Aorta (tissue), 5 donors: ENCODE measurements around the gene SLC1A2. TPM values are rescaled to one million over a fixed set of nuclear protein-coding genes. Genes with fewer than 3 reads are reported as not detected.

Experiments
- ATAC-seq: fragments of 200-7000 bp; cut with Tn5 transposase; one replicate; pipeline ENCODE4 v1.9.1; 2022; ENCODE audit warnings: moderate library complexity; ENCODE audit not compliant: low FRiP score
- DNase-seq, 2 donors: peaks; one replicate each; pipeline ENCODE4 v3.0.0-alpha.2; 2020
- H3K27ac ChIP-seq, 2 donors: one replicate each; pipeline ENCODE4 v1.5.1; 2013; ENCODE audit warnings: low read length in 2 of 2, mild to moderate bottlenecking in 2 of 2, moderate library complexity in 2 of 2, control low read depth in 1 of 2, inconsistent platforms in 1 of 2, low read depth in 1 of 2
- H3K27me3 ChIP-seq, 2 donors: one replicate each; pipeline ENCODE4 v1.6.1; 2013; ENCODE audit warnings: control low read depth in 1 of 2, low read length in 1 of 2, mild to moderate bottlenecking in 1 of 2, moderate library complexity in 1 of 2; ENCODE audit not compliant: insufficient read depth in 2 of 2, control insufficient read depth in 1 of 2
- H3K36me3 ChIP-seq, 2 donors: one replicate each; pipeline ENCODE4 v1.6.1; 2013; ENCODE audit warnings: control low read depth in 1 of 2, low read length in 1 of 2, mild to moderate bottlenecking in 1 of 2; ENCODE audit not compliant: insufficient read depth in 2 of 2, control insufficient read depth in 1 of 2
- H3K4me1 ChIP-seq, 2 donors: one replicate each; pipeline ENCODE4 v1.6.1; 2013; ENCODE audit warnings: low read length in 2 of 2, control low read depth in 1 of 2, mild to moderate bottlenecking in 1 of 2, moderate library complexity in 1 of 2; ENCODE audit not compliant: insufficient read depth in 2 of 2, control insufficient read depth in 1 of 2
- H3K4me3 ChIP-seq, 2 donors: one replicate each; pipeline ENCODE4 v1.5.1; 2013; ENCODE audit warnings: low read length in 2 of 2, control low read depth in 1 of 2, mild to moderate bottlenecking in 1 of 2
- H3K9me3 ChIP-seq: one replicate; pipeline ENCODE4 v1.6.1; 2013; ENCODE audit warnings: mild to moderate bottlenecking, low read length; ENCODE audit not compliant: control insufficient read depth
- WGBS, 2 donors: extraction: QIAGEN DNeasy Blood & Tissue Kit; methylation state at CpG; one replicate each; pipeline ENCODE4 v1.1.7; 2013; 5-methylcytosine and 5-hydroxymethylcytosine counted together
- intact Hi-C, 2 donors: fragments of 100-400 bp; cut with DNase I; formaldehyde crosslinking; loops; one replicate each; pipeline versions ENCODE4 v1.14.2 to v1.15.0; 2022
- polyA plus RNA-seq, 2 donors: library from polyadenylated mRNA; stranded (reverse); fragments of 200-250 nt; gene quantifications; one replicate each; pipeline ENCODE4 v1.2.3, GENCODE V29; 2013
- total RNA-seq, 2 donors: library from RNA; stranded (reverse); fragmentation: NEBNext Ultra II Directional; extraction: Animal tissue kit (Norgen Biotek cat#: 25700); gene quantifications; one replicate each; pipeline ENCODE4 v1.2.1, GENCODE V29; 2021
- donor health status: healthy with polysubstance abuse.
- donor health status: Bipolar disorder and iron deficiency.
- donor health status: DM: no; HTN: no; CAD: no.
- donor health status: DM: no; HTN: no; CAD: no.
- donor health status: DM: yes; HTN: yes; CAD: no.

Gene SLC1A2
- total and polyA plus RNA-seq, 4 donors = 1.1 to 1.5 TPM; not detected in 2

DNA sequence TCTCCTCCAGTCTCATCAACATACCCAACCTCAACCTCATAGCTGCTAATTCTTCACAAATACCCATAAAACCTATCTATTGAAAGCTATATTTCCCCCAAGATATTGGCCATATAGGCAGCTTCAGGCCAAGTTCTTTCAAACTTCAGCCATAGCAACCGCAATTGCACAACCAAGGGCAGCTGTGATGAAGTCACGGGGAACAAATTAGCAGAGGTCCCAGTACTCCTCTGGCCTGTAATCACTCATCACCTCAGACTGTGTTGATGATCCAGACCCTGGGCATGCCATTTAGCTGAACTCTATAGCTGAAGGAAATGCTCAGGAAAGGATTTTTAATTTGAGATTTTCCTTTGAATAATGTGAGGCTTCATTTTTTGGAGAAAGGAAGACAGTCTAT is 84.1 kb downstream of the SLC1A2 start:
- H3K27me3 ChIP-seq = no peaks in the 10 kb centered on the region
- WGBS, 2 donors = 96 to 97% methylated on average over 2 of the region's 2 CpGs
- peaks cover 2% of the 10 kb centered on the region for H3K9me3 ChIP-seq
- H3K36me3 ChIP-seq = no peaks in the 10 kb centered on the region
- no peak for ATAC-seq
- no peak overlapping the region for H3K27ac ChIP-seq
- DNase-seq = no peak
- H3K4me1 ChIP-seq = peaks cover 0 to 2% of the 10 kb centered on the region in 2 donors
- H3K4me3 ChIP-seq = no peak overlapping the region
- intact Hi-C loops = no loop called here

DNA sequence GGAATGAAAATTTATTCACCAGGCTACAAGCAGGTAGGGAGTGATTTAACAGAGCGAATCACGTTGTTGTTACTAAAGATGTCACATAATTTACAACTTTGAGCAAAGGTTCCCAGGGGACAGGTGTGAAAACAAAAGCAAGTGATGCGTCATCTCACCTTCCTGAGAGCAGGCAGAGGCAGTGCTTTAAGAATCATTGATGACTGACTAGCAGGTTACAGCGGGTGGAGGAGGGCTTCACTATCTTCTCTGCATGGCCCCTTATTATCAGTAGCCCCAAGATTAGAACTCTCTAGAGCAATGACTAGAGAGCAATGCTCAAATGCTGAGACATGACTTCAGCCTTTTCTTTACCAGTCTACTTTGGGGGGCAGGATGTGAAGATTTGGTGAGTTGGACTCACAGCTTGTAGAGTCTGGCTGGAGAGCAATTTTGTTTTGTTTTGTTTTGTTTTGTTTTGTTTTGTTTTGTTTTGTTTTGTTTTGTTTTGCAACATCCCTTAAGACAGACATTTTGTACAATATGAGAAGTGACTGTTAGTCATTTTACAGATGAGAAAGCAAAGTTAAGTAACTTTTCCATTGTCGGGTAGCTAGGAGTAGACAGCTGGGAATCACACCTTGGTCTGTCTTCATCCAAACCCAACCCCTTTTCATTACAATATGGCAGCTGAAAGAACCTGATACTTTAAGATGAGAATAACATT is 84.8 kb downstream of the SLC1A2 start:
- intact Hi-C loops = no loop called here
- Histone ChIP-seq H3K36me3 (no peaks in the 10 kb centered on the region), H3K4me1 (peaks cover 0 to 2% of the 10 kb centered on the region in 2 donors), H3K9me3 (peaks cover 2% of the 10 kb centered on the region), H3K27me3 (no peaks in the 10 kb centered on the region), H3K27ac (no peak overlapping the region), H3K4me3 (no peak overlapping the region)
- ATAC-seq (no peak), DNase-seq (no peak)
- WGBS, 2 donors = 86 to 89% methylated on average over 5 of the region's 5 CpGs

DNA sequence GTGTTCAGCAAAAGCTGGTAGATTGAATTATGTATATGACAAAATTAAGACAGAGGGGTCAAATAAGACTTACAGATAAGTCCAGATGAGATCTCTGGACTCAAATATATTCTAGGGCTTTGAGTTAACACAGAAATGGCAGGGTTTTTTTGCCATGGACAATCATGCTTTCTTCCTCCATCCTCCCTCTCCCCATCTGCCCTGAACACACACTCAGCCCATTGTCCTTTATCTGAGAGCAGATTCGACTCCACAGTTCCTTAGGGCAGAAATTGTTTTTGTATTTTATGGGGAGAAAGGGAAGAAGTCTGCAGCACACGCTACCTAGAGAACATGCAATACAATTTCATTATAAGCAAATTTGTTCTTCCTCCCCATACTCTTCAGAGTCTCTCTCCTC is 86.8 kb downstream of the SLC1A2 start:
- intact Hi-C loops = no loop called here
- DNase-seq (no peak), ATAC-seq (no peak)
- H3K27ac ChIP-seq = no peak overlapping the region
- H3K4me1 ChIP-seq = peaks cover 0 to 2% of the 10 kb centered on the region in 2 donors
- H3K36me3 ChIP-seq = no peaks in the 10 kb centered on the region
- no peaks in the 10 kb centered on the region for H3K27me3 ChIP-seq
- H3K9me3 ChIP-seq = peaks cover 2% of the 10 kb centered on the region
- no peak overlapping the region for H3K4me3 ChIP-seq
- WGBS, 2 donors = 95 to 96% methylated on average over 2 of the region's 2 CpGs

DNA sequence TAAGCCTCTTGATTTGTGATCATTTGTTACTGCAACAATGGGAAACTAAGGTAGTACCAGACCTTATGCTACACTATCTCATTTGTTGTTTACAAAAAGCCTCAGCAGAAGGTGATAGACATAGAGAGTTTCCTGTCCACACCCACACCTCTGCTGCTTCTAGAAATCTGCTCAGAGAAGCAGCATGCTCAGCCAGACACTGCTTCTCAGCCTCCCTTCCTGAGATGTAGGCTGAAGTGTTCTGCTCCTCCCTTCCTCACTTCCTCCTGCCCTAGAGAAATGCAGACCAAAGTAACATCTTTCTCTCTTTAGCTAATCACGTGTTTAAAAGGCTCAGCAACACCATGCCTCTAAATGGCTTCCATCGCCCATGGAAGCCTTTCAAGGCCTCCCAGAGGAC is 88.4 kb downstream of the SLC1A2 start:
- intact Hi-C loops = no loop called here
- 86 to 92% methylated on average over 2 of the region's 2 CpGs for whole genome bisulfite sequencing, 2 donors
- no peak for ATAC-seq
- H3K27ac ChIP-seq = no peak overlapping the region
- H3K27me3 ChIP-seq = no peaks in the 10 kb centered on the region
- DNase-seq = no peak
- peaks cover 0 to 2% of the 10 kb centered on the region in 2 donors for H3K4me1 ChIP-seq
- H3K36me3 ChIP-seq = no peaks in the 10 kb centered on the region
- H3K4me3 ChIP-seq = no peak overlapping the region
- peaks cover 2% of the 10 kb centered on the region for H3K9me3 ChIP-seq

DNA sequence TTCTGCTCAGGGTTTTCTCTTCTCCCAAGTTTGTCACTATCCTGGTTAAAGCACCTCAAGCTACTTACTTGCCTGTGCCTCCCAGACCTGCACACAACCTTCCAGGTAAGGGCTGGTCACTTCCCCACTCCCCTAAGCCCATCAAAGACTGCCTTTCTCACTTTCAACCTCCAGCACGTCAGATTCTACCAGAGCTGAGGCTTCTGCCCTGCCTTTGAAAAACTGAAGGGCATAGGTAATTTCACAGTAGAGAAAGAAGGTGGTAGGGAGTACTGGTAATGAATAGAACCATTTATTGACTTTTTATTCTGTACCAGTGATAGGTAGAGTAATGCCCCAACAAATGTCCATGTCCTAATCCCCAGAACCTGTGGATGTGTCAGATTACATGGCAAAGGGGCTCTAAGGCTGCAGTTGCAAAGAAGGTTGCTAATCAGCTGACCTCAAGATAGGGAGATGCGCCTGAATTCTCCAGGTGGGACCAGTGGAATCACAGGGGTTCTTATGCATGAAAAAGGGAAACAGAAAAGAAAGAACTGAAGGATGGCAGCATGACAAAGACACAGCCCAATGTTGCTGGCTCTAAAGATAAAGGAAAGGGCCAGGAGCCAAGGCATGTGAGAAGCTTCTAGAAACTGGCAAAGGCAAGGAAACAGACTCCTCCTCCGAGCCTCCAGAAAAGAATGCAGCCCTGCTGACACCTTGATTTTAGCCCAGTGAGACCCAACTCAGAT is 89.0 kb downstream of the SLC1A2 start:
- no peaks in the 10 kb centered on the region for H3K27me3 ChIP-seq
- ATAC-seq (no peak), DNase-seq (no peak)
- no peak overlapping the region for H3K4me3 ChIP-seq
- peaks cover 0 to 2% of the 10 kb centered on the region in 2 donors for H3K4me1 ChIP-seq
- 87 to 93% methylated on average over 3 of the region's 3 CpGs for WGBS, 2 donors
- no peak overlapping the region for H3K27ac ChIP-seq
- H3K9me3 ChIP-seq = peaks cover 2% of the 10 kb centered on the region
- intact Hi-C loops = no loop called here
- H3K36me3 ChIP-seq = no peaks in the 10 kb centered on the region

DNA sequence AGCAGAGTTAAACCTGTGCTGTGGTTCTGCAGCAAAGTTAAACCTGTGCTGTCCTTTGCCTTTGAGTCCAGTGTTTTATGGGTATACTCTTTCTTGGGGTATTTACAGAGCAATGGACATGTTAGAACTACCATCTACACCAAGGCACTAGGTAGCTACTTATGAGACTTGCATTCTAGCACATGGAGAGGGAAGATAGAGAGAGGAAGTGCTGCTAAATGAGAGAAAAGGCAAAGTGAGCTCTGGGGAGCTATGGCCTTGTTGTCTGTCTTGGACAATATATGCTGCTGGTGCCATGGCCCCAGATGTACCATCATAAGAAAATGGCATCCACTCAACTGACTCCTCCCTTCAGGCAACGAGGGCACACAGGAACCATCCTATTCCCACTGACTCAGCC is 91.5 kb downstream of the SLC1A2 start:
- ATAC-seq (no peak), DNase-seq (no peak)
- WGBS, 2 donors = 86% methylated on average over 1 of the region's 1 CpG
- Histone ChIP-seq H3K9me3 (peaks cover 2% of the 10 kb centered on the region), H3K36me3 (no peaks in the 10 kb centered on the region), H3K27me3 (no peaks in the 10 kb centered on the region), H3K4me3 (no peak overlapping the region), H3K27ac (no peak overlapping the region), H3K4me1 (peaks cover 0 to 2% of the 10 kb centered on the region in 2 donors)
- intact Hi-C loops = no loop called here

DNA sequence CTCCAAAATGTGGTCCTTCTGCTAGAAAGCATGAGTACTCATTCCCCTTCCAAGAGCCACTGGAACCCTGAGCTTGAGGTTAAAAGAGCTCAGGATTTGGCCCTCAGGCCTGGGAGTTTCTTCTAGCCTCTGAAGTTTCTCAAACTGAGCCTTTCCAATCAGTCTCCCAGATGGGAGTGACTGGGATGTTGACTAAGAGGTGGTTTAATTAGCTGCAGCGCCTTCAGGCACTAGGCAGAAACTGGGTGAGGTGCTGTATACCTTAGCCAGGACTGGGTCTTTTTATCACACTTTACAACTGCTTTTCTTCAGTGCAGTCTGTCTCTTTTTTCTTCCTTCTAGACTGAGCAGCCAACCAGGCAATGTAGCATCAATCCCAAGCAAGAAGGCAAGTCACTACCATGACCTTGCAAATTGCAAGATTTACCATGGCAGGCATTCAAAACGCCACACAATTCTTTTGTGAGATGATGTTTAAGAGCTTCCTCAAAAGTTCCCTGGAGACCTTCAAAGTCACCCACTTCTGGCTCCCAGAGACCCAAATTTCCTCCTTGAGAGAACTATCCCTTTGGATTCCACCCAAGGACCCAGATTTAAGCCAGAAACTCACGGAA is 93.0 kb downstream of the SLC1A2 start:
- intact Hi-C loops = no loop called here
- peaks cover 0 to 2% of the 10 kb centered on the region in 2 donors for H3K4me1 ChIP-seq

DNA sequence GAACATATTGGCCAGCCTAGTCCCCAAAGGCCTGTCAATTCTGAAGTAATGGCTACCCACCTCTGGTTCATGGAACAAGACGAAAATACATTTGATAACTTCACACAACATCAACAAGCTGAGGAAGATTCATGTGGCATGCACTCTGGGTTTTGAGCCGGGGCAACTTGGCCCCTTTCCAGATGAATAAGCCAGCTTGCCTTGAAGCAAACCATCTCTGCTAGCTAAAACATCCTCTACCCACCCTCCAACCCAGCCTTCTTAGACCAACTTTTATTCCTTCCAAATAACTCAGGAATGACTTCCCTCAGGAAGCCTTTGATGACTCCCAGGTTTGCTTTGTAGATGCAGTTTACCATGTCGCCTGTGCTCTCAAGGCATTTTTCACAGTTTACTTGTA is 94.4 kb downstream of the SLC1A2 start:
- H3K27me3 ChIP-seq = no peaks in the 10 kb centered on the region
- 76 to 80% methylated on average over 3 of the region's 3 CpGs for WGBS, 2 donors
- H3K9me3 ChIP-seq = no peaks in the 10 kb centered on the region
- intact Hi-C loops = no loop called here
- no peaks in the 10 kb centered on the region for H3K36me3 ChIP-seq
- no peak overlapping the region for H3K4me3 ChIP-seq
- ATAC-seq (no peak), DNase-seq (no peak)
- no peak overlapping the region for H3K27ac ChIP-seq
- no peaks in the 10 kb centered on the region for H3K4me1 ChIP-seq

More for the DNA sequence above, 93.0 kb downstream of the SLC1A2 start:
- Histone ChIP-seq H3K36me3 (no peaks in the 10 kb centered on the region), H3K4me3 (no peak overlapping the region), H3K27ac (no peak overlapping the region), H3K27me3 (no peaks in the 10 kb centered on the region), H3K9me3 (no peaks in the 10 kb centered on the region)
- ATAC-seq (no peak), DNase-seq (no peak)
- WGBS, 2 donors = 76 to 84% methylated on average over 3 of the region's 3 CpGs
